Neural cell (in vitro differentiated cells): Measurements from ENCODE around the gene COL27A1.

Source experiments
- EZH2 ChIP-seq: fragments of 200-600, 300-800 bp; shearing (Covaris generic), sonication (generic); IDR thresholded peaks from 2 replicates; pipeline ENCODE4 v1.6.1; 2014; ENCODE audit warnings: antibody characterized with exemption, low read length, borderline replicate concordance, mild to moderate bottlenecking; ENCODE audit not compliant: insufficient read depth, poor library complexity, severe bottlenecking
- MXI1 ChIP-seq: fragments of 450-650 bp; conservative IDR thresholded peaks from 2 replicates; pipeline ENCODE4 v1.6.1; 2014; ENCODE audit warnings: antibody characterized with exemption, mild to moderate bottlenecking; ENCODE audit not compliant: poor library complexity, severe bottlenecking
- POLR2AphosphoS5 ChIP-seq: IDR thresholded peaks from 2 replicates; pipeline ENCODE4 v1.6.1; 2012
- RAD21 ChIP-seq: fragments of 450-650 bp; conservative IDR thresholded peaks from 2 replicates; pipeline ENCODE4 v1.6.1; 2014; ENCODE audit warnings: antibody characterized with exemption, mild to moderate bottlenecking, moderate library complexity
- REST ChIP-seq: IDR thresholded peaks from 2 replicates; pipeline ENCODE4 v1.6.1; 2012; ENCODE audit warnings: borderline replicate concordance
- SMC3 ChIP-seq: fragments of 450-650 bp; conservative IDR thresholded peaks from 2 replicates; pipeline ENCODE4 v1.6.1; 2014; ENCODE audit warnings: antibody characterized with exemption, mild to moderate bottlenecking, moderate library complexity; ENCODE audit not compliant: poor library complexity
- TAF1 ChIP-seq: IDR thresholded peaks from 2 replicates; pipeline ENCODE4 v1.6.1; 2012; ENCODE audit warnings: low read depth
- TF ChIP-seq, protein P1 (sequence below): fragments of 450-650 bp; IDR thresholded peaks from 2 replicates; pipeline ENCODE4 v1.5.1; 2014; ENCODE audit warnings: antibody characterized with exemption, mild to moderate bottlenecking, moderate library complexity; ENCODE audit not compliant: poor library complexity, severe bottlenecking

- no peak for TF ChIP-seq TAF1
- TF ChIP-seq, protein P1, sequence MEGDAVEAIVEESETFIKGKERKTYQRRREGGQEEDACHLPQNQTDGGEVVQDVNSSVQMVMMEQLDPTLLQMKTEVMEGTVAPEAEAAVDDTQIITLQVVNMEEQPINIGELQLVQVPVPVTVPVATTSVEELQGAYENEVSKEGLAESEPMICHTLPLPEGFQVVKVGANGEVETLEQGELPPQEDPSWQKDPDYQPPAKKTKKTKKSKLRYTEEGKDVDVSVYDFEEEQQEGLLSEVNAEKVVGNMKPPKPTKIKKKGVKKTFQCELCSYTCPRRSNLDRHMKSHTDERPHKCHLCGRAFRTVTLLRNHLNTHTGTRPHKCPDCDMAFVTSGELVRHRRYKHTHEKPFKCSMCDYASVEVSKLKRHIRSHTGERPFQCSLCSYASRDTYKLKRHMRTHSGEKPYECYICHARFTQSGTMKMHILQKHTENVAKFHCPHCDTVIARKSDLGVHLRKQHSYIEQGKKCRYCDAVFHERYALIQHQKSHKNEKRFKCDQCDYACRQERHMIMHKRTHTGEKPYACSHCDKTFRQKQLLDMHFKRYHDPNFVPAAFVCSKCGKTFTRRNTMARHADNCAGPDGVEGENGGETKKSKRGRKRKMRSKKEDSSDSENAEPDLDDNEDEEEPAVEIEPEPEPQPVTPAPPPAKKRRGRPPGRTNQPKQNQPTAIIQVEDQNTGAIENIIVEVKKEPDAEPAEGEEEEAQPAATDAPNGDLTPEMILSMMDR: no peak
- TF ChIP-seq RAD21: no peak
- no peak for TF ChIP-seq POLR2AphosphoS5
- no peak for TF ChIP-seq EZH2
- no peak for TF ChIP-seq MXI1
- TF ChIP-seq SMC3: no peak
- TF ChIP-seq REST: no peak
Observed at GRCh38 chr9:114278356-114278755, 123.0 kb downstream of the COL27A1 start.
